Esophagus muscularis mucosa (tissue), 3 donors: ENCODE results near the gene FXYD6.

ENCODE experiments used
- CTCF ChIP-seq, 3 experiments: fragments of 200-600 bp in 2 of 3; fragments of 450-650 bp in 1 of 3; sonication (generic) in 2 of 3; IDR thresholded peaks; one replicate each; pipeline ENCODE4 v1.5.1; 2017 to 2019; ENCODE audit warnings: antibody characterized with exemption in 3 of 3, mild to moderate bottlenecking in 2 of 3, moderate library complexity in 1 of 3
- POLR2A ChIP-seq: fragments of 450-650 bp; IDR thresholded peaks from one replicate; pipeline ENCODE4 v1.6.1; 2017; ENCODE audit warnings: antibody characterized with exemption, moderate library complexity, mild to moderate bottlenecking, low read depth
- POLR2AphosphoS5 ChIP-seq, 2 donors: sonication (generic); formaldehyde crosslinking; IDR thresholded peaks; one replicate each; pipeline ENCODE4 v1.6.1; 2017; ENCODE audit warnings: antibody characterized with exemption in 2 of 2

- no peak for TF ChIP-seq CTCF (IDR thresholded peaks at IDR 0.05)
- no peak for TF ChIP-seq POLR2A
- TF ChIP-seq POLR2AphosphoS5 (IDR thresholded peaks at IDR 0.05): no peak
Observed at GRCh38 chr11:117901601-117902000, 25.1 kb upstream of the FXYD6 start.
